Ishikawa (cell line): Measurements from ENCODE around the gene OR10X1.

ENCODE experiments used
- CEBPB ChIP-seq: IDR thresholded peaks from 2 replicates; pipeline ENCODE4 v1.6.1; 2012
- CREB1 ChIP-seq: IDR thresholded peaks from 2 replicates; pipeline ENCODE4 v1.6.1; 2012; ENCODE audit warnings: low read depth
- EGR1 ChIP-seq: IDR thresholded peaks from 2 replicates; pipeline ENCODE4 v1.6.1; 2012
- EP300 ChIP-seq: IDR thresholded peaks from 2 replicates; pipeline ENCODE4 v1.6.1; 2012; ENCODE audit warnings: borderline replicate concordance
- FOXM1 ChIP-seq: IDR thresholded peaks from 2 replicates; pipeline ENCODE4 v1.6.1; 2012; ENCODE audit warnings: low read depth, borderline replicate concordance
- NFIC ChIP-seq: IDR thresholded peaks from 2 replicates; pipeline ENCODE4 v1.6.1; 2012
- RAD21 ChIP-seq: IDR thresholded peaks from 2 replicates; pipeline ENCODE4 v1.6.1; 2012; ENCODE audit warnings: low read depth
- REST ChIP-seq: IDR thresholded peaks from 2 replicates; pipeline ENCODE4 v1.6.1; 2012; ENCODE audit warnings: low read depth, mild to moderate bottlenecking
- TAF1 ChIP-seq: IDR thresholded peaks from 2 replicates; pipeline ENCODE4 v1.6.1; 2012; ENCODE audit warnings: low read depth, mild to moderate bottlenecking
- TCF12 ChIP-seq: IDR thresholded peaks from 2 replicates; pipeline ENCODE4 v1.6.1; 2012; ENCODE audit warnings: low read depth
- TEAD4 ChIP-seq: IDR thresholded peaks from 2 replicates; pipeline ENCODE4 v1.6.1; 2012
- USF1 ChIP-seq: IDR thresholded peaks from 2 replicates; pipeline ENCODE4 v1.6.1; 2012
- YY1 ChIP-seq: IDR thresholded peaks from 2 replicates; pipeline ENCODE4 v1.6.1; 2012; ENCODE audit warnings: low read depth
- ZBTB7A ChIP-seq: IDR thresholded peaks from 2 replicates; pipeline ENCODE4 v1.6.1; 2012; ENCODE audit warnings: low read depth
- TF ChIP-seq, protein P1 (sequence below): IDR thresholded peaks from 2 replicates; pipeline ENCODE4 v1.6.1; 2012

Gene OR10X1

DNA sequence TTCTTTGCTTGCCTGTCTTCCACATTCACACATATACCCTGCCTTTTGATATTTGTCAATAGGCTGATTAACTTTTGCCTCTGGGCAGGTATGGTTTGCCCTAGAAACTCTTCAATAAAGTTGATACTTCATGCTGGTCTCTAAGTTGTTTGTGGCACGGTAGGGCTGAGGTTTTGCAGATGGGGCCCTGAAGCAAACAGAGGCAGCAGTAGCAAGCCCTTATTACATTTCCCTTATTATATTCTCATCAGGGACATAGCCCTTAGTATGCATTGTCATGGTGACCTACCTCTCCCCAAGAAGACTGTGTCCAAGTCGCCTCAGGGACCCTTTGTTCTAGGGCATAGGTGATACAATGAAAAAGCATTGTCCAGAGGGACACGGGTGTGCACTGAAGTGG lies 9.2 kb downstream of the OR10X1 start, which contains the start of gene OR6P1:
OR6P1 (minus strand) TSS at position 101 of the 400 bp plus-strand sequence. CDS start 6,976 bp downstream, outside the sequence.
- TF ChIP-seq RAD21, result no peak

GRCh38 chr1:158564608-158565007 lies 15.1 kb downstream of the OR10X1 start:
- TF ChIP-seq FOXM1 (no peak), EGR1 (no peak), YY1 (no peak), USF1 (no peak), CREB1 (no peak), TAF1 (no peak), EP300 (no peak), TCF12 (no peak), NFIC (no peak), RAD21 (no peak), TEAD4 (no peak), ZBTB7A (no peak), REST (no peak), CEBPB (no peak)
- TF ChIP-seq, protein P1, sequence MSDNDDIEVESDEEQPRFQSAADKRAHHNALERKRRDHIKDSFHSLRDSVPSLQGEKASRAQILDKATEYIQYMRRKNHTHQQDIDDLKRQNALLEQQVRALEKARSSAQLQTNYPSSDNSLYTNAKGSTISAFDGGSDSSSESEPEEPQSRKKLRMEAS, result no peak

DNA sequence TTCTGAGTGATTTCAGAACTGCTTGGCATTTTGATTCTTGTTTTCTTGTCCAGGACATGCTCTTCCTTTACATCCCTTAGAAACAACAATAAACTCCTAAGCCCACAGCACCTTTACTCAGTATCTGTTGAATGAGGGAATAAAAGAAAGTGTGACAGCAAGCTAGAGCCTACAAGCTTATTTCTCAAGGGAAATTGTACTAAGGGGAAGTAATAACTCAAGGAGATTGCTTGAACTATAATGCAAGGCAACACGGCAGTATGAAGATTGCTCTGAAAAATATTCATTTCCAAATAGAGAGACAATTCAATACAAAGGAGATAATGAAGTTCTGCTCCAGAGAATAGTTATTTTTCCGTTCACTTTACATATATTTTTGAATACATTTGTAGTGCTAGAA lies 15.8 kb downstream of the OR10X1 start:
- no peak for TF ChIP-seq EGR1
- TF ChIP-seq RAD21, result no peak
- TF ChIP-seq YY1, result no peak
- TF ChIP-seq TAF1, result no peak
- no peak for TF ChIP-seq FOXM1
- no peak for TF ChIP-seq TCF12

DNA sequence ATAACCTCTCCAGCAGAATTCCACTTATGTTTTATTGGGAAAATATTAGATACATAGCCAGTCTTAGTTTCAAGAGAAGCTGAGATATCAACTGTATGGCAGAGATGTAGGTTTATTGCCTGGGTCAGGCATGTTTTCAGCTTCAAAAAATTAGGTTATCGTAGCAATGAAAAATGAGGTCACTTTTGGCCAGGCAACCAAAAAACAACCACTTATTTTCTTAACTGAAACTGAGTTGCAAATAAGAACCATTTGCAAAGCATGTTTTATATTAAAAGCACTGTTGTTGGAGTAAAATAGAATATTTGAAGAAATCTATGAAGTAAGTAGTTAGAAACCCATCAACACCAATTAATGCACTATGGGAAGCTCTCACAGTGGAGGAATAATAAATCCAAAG lies 20.0 kb downstream of the OR10X1 start:
- TF ChIP-seq NFIC (no peak), TEAD4 (no peak), FOXM1 (no peak), EGR1 (no peak), EP300 (no peak), USF1 (no peak), CREB1 (no peak), REST (no peak), TCF12 (no peak), YY1 (no peak), ZBTB7A (no peak), TAF1 (no peak), RAD21 (no peak), CEBPB (no peak)
- TF ChIP-seq, protein P1, result no peak

- TF ChIP-seq FOXM1, result no peak
- TF ChIP-seq REST, result no peak
- no peak for TF ChIP-seq ZBTB7A
- no peak for TF ChIP-seq RAD21
- TF ChIP-seq TCF12, result no peak
- no peak for TF ChIP-seq TEAD4
- no peak for TF ChIP-seq EGR1
- TF ChIP-seq CEBPB, result no peak
- TF ChIP-seq EP300, result no peak
- TF ChIP-seq NFIC, result no peak
- no peak for TF ChIP-seq YY1
- TF ChIP-seq TAF1, result no peak
- TF ChIP-seq, protein P1, result no peak
- no peak for TF ChIP-seq CREB1
- TF ChIP-seq USF1, result no peak
These were observed 25.3 kb downstream of the OR10X1 start, which contains the start of gene OR6Y1 for GRCh38 chr1:158554352-158554751. Gene OR6Y1, minus strand, starts transcription at chr1:158554405. Its CDS starts 6,300 bp downstream, at chr1:158548105.
